ENCODE data around the gene ELN.
"Not testable (repeated sequence)": the region's sequence is repeated elsewhere in the genome, so short reads cannot be mapped to it uniquely, and the experiment has no call there.

The ELN gene

GRCh38 chr7:74027683-74028320, at the start of gene ELN:
Gene ELN (plus strand): TSS chr7:74028173. CDS start chr7:74028188, 15 bp downstream.
- FAIRE-seq: no peak

- no peak for FAIRE-seq
Observed at GRCh38 chr7:73978661-73979563, 49.1 kb upstream of the ELN start.

GRCh38 chr7:73979656-73980055, 48.3 kb upstream of the ELN start:
- FAIRE-seq: not testable (repeated sequence)

- no peak for FAIRE-seq
Observed at GRCh38 chr7:73980206-73980605, 47.8 kb upstream of the ELN start.

GRCh38 chr7:73981933-73982332, 46.0 kb upstream of the ELN start:
- no peak for FAIRE-seq

GRCh38 chr7:73983437-73984164, 44.4 kb upstream of the ELN start:
- no peak for FAIRE-seq

- FAIRE-seq: no peak
Observed at GRCh38 chr7:73984481-73985205, 43.3 kb upstream of the ELN start.

- FAIRE-seq: no peak
Observed at GRCh38 chr7:73985737-73986141, 42.2 kb upstream of the ELN start.

GRCh38 chr7:73986158-73986631, 41.8 kb upstream of the ELN start:
- no peak for FAIRE-seq

- FAIRE-seq: no peak
Observed at GRCh38 chr7:73987298-73987697, 40.7 kb upstream of the ELN start.

GRCh38 chr7:73988197-73988596, 39.8 kb upstream of the ELN start:
- FAIRE-seq: no peak

GRCh38 chr7:73991522-73992100, 36.4 kb upstream of the ELN start:
- no peak for FAIRE-seq

GRCh38 chr7:73992101-73992562, 35.8 kb upstream of the ELN start:
- FAIRE-seq: no peak

GRCh38 chr7:73994023-73994422, 34.0 kb upstream of the ELN start:
- no peak for FAIRE-seq

- FAIRE-seq: no peak
Observed at GRCh38 chr7:73994761-73995160, 33.2 kb upstream of the ELN start.

- FAIRE-seq: no peak
Observed at GRCh38 chr7:73995330-73995729, 32.6 kb upstream of the ELN start.

- no peak for FAIRE-seq
Observed at GRCh38 chr7:73995821-73996511, 32.0 kb upstream of the ELN start.

GRCh38 chr7:73997056-73997455, 30.9 kb upstream of the ELN start:
- no peak for FAIRE-seq

- FAIRE-seq: no peak
Observed at GRCh38 chr7:73999664-74000435, 28.1 kb upstream of the ELN start.

- FAIRE-seq: no peak
Observed at GRCh38 chr7:74000489-74001149, 27.4 kb upstream of the ELN start.

Measured in islet of Langerhans (tissue), 1 donor.